Upper lobe of left lung (tissue), 6 donors: Measurements from ENCODE around the gene GRID1. TPM values are rescaled to one million over a fixed set of nuclear protein-coding genes. Genes with fewer than 3 reads are reported as not detected.

Source experiments
- ATAC-seq, 2 donors: fragments of 200-7000 bp; cut with Tn5 transposase; one replicate each; pipeline ENCODE4 v1.9.1; 2022; ENCODE audit warnings: mild to moderate bottlenecking in 2 of 2, moderate library complexity in 2 of 2; ENCODE audit not compliant: low FRiP score in 2 of 2
- DNase-seq, 2 donors: peaks; one replicate each; pipeline ENCODE4 v3.0.0-alpha.2; 2019 to 2020
- H3K27ac ChIP-seq, 4 donors: fragments of 200-600 bp; sonication (generic); one replicate each; pipeline ENCODE4 v1.5.1; 2016 to 2019
- H3K27me3 ChIP-seq, 4 donors: fragments of 200-600 bp; sonication (generic); one replicate each; pipeline ENCODE4 v1.5.1; 2017 to 2019
- H3K36me3 ChIP-seq, 4 donors: fragments of 200-600 bp; sonication (generic); one replicate each; pipeline ENCODE4 v1.5.1; 2016 to 2019
- H3K4me1 ChIP-seq, 4 donors: fragments of 200-600 bp; sonication (generic); one replicate each; pipeline ENCODE4 v1.5.1; 2018 to 2019
- H3K4me3 ChIP-seq, 4 donors: fragments of 200-600 bp; sonication (generic); one replicate each; pipeline ENCODE4 v1.5.1; 2017 to 2019; ENCODE audit warnings: mild to moderate bottlenecking in 2 of 4, moderate library complexity in 1 of 4
- H3K9me3 ChIP-seq, 4 donors: fragments of 200-600 bp; sonication (generic); one replicate each; pipeline ENCODE4 v1.5.1; 2018 to 2019
- CTCF ChIP-seq, 6 experiments: fragments of 450-650 bp in 4 of 6; fragments of 200-600 bp in 2 of 6; sonication (generic) in 2 of 6; IDR thresholded peaks; one replicate each; pipeline ENCODE4 v1.5.1; 2016 to 2019; ENCODE audit warnings: antibody characterized with exemption in 6 of 6
- EP300 ChIP-seq, 4 donors: sonication (generic); formaldehyde crosslinking; IDR thresholded peaks; one replicate each; pipeline ENCODE4 v1.5.1; 2017; ENCODE audit warnings: antibody characterized with exemption in 4 of 4, control low read depth in 2 of 4
- POLR2A ChIP-seq, 4 donors: fragments of 450-650 bp; IDR thresholded peaks; one replicate each; pipeline ENCODE4 v1.5.1; 2016 to 2017; ENCODE audit warnings: antibody characterized with exemption in 4 of 4, mild to moderate bottlenecking in 2 of 4
- POLR2AphosphoS5 ChIP-seq, 2 donors: sonication (generic); formaldehyde crosslinking; IDR thresholded peaks; one replicate each; pipeline ENCODE4 v1.5.1; 2017; ENCODE audit warnings: antibody characterized with exemption in 2 of 2
- WGBS, 2 donors: methylation state at CpG; one replicate each; pipeline ENCODE4 v1.1.5; 2017 to 2018; 5-methylcytosine and 5-hydroxymethylcytosine counted together
- total RNA-seq, 6 donors: library from RNA; depleted of rRNA in 4 of 6; stranded (reverse); fragments of >200 nt in 4 of 6; gene quantifications; one replicate each; pipeline versions ENCODE4 v1.1.0 to v1.2.1, GENCODE V29; 2016 to 2021
- donor health status: DM: no; HTN: no; CAD: no; lungs with moderate emphysema.
- donor health status: DM: no; HTN: yes; CAD: no; lungs with severe emphysema.

GRID1 gene
- total RNA-seq, 6 donors from 2014 or later, result 1.5 to 5.2 (median 3.2) TPM

GRCh38 chr10:85620807-85621206 is 745.8 kb downstream of the GRID1 start:
- TF ChIP-seq EP300 (IDR thresholded peaks at IDR 0.05) (no peak), CTCF (IDR thresholded peaks at IDR 0.05) (no peak), POLR2A (IDR thresholded peaks at IDR 0.05) (no peak), POLR2AphosphoS5 (IDR thresholded peaks at IDR 0.05) (no peak)
- DNase-seq (no peak), ATAC-seq (no peak)
- Histone ChIP-seq H3K27ac (no peak overlapping the region), H3K36me3 (no peaks in the 10 kb centered on the region), H3K4me1 (no peaks in the 10 kb centered on the region), H3K9me3 (no peaks in the 10 kb centered on the region), H3K4me3 (no peak overlapping the region), H3K27me3 (no peaks in the 10 kb centered on the region)
- 71 to 87% methylated on average over 1 to 3 of the region's 3 CpGs for WGBS, 2 donors

GRCh38 chr10:85619832-85620231 is 746.8 kb downstream of the GRID1 start:
- no peak for DNase-seq
- Histone ChIP-seq H3K4me1 (no peaks in the 10 kb centered on the region), H3K4me3 (no peak overlapping the region), H3K27me3 (no peaks in the 10 kb centered on the region), H3K9me3 (no peaks in the 10 kb centered on the region), H3K27ac (no peak overlapping the region), H3K36me3 (no peaks in the 10 kb centered on the region)
- 93% methylated on average over 9 of the region's 9 CpGs for WGBS, 2 donors
- ATAC-seq, result no peak
- TF ChIP-seq POLR2AphosphoS5 (IDR thresholded peaks at IDR 0.05) (no peak), CTCF (IDR thresholded peaks at IDR 0.05) (no peak), POLR2A (IDR thresholded peaks at IDR 0.05) (no peak), EP300 (IDR thresholded peaks at IDR 0.05) (no peak)

- WGBS, 2 donors, result 80 to 83% methylated on average over 3 of the region's 3 CpGs
- TF ChIP-seq CTCF (IDR thresholded peaks at IDR 0.05) (no peak), POLR2A (IDR thresholded peaks at IDR 0.05) (no peak), EP300 (IDR thresholded peaks at IDR 0.05) (no peak), POLR2AphosphoS5 (IDR thresholded peaks at IDR 0.05) (no peak)
- DNase-seq, result no peak
These were observed 747.8 kb downstream of the GRID1 start for GRCh38 chr10:85618841-85619240.

GRCh38 chr10:85617751-85618546 is 748.6 kb downstream of the GRID1 start:
- no peak for DNase-seq
- TF ChIP-seq POLR2A (IDR thresholded peaks at IDR 0.05) (no peak), POLR2AphosphoS5 (IDR thresholded peaks at IDR 0.05) (no peak), EP300 (IDR thresholded peaks at IDR 0.05) (no peak), CTCF (IDR thresholded peaks at IDR 0.05) (no peak)
- Histone ChIP-seq H3K36me3 (no peaks in the 10 kb centered on the region), H3K4me3 (no peak overlapping the region), H3K27ac (no peak overlapping the region), H3K9me3 (no peaks in the 10 kb centered on the region), H3K4me1 (no peaks in the 10 kb centered on the region), H3K27me3 (no peaks in the 10 kb centered on the region)
- 91 to 93% methylated on average over 8 to 9 of the region's 9 CpGs for WGBS, 2 donors
- ATAC-seq, result no peak

More at GRCh38 chr10:85618841-85619240, 747.8 kb downstream of the GRID1 start:
- Histone ChIP-seq H3K4me1 (no peaks in the 10 kb centered on the region), H3K36me3 (no peaks in the 10 kb centered on the region), H3K9me3 (no peaks in the 10 kb centered on the region), H3K27me3 (no peaks in the 10 kb centered on the region), H3K27ac (no peak overlapping the region), H3K4me3 (no peak overlapping the region)
- ATAC-seq, result no peak

- Histone ChIP-seq H3K36me3 (no peaks in the 10 kb centered on the region), H3K27me3 (no peaks in the 10 kb centered on the region), H3K9me3 (no peaks in the 10 kb centered on the region), H3K4me3 (no peak overlapping the region), H3K4me1 (no peaks in the 10 kb centered on the region), H3K27ac (no peak overlapping the region)
- ATAC-seq (no peak), DNase-seq (no peak)
- WGBS, 2 donors, result 89 to 94% methylated on average over 4 of the region's 4 CpGs
- TF ChIP-seq EP300 (IDR thresholded peaks at IDR 0.05) (no peak), POLR2AphosphoS5 (IDR thresholded peaks at IDR 0.05) (no peak), POLR2A (IDR thresholded peaks at IDR 0.05) (no peak), CTCF (IDR thresholded peaks at IDR 0.05) (no peak)
These were observed 751.0 kb downstream of the GRID1 start for GRCh38 chr10:85615556-85615955.
